Stimulated activated CD4-positive, alpha-beta T cell treated with anti-CD3 and anti-CD28 coated beads, TNF-alpha, amount 100 ng/mL, for 4 hours (primary cell): ENCODE results near the gene GPR4.

Experiments
- DNase-seq, 3 experiments: peaks; one replicate each; pipeline ENCODE4 v3.0.0-alpha.2; 2020; ENCODE audit warnings: low read depth in 3 of 3

GPR4 gene

GRCh38 chr19:45554481-45554880 lies 47.5 kb downstream of the GPR4 start:
- no peak for DNase-seq

- no peak for DNase-seq
Observed at GRCh38 chr19:45553464-45553863, 48.5 kb downstream of the GPR4 start.

DNA sequence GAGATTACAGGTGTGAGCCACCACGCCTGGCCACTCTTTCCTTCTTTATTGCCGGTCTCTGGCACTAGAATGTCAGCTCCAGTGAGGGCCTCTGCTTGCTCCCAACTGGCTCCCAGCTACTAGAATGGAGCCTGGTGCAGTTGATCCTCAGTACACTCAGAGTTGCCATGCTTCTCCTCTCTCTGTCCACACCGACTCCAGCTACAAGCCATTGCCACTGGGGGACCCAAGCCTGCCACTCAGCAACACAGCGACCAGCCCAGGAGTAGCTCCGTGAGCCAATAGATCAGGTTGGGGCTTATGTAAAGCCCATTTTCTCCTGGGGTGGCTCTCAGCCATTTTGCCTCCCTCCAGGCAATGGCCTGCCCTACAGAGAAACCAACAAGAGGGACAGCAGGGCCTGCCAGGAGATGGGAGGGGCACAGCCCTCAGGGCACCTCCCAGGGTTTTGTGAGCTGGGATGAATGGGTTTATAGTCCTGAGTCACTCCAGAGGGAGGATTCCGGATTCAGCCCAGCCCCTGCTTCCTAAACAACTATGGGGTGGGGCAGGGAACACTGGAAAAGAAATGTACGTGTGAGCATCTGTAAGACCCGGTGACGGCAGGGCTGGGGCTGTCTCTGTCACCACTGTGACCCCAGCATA lies 53.9 kb downstream of the GPR4 start:
- no peak for DNase-seq

DNA sequence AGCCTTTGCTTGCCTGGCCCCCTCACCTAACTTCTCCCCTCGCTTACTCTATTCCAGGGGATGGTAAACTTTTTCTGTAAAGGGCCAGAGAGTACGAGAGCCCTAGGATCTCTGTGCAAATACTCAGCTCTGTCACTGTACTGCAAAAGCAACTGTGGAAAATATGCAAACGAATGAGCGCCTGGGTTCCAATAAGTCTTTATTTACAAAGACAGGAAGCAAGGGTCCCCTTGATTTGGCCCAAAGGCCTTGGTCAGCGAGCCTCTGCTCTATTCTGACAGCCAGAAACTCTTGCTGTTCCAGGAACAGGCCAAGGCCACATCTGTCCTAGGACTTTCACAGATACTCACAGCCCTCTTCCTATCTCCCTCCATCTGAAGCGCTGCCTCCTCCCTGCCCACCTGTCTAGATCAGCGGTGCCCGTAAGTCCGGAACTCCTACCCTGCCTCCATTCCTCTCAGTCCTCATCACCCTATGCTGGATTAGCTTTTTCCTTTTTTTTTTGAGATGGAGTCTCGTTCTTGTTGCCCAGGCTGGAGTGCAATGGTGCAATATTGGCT lies 54.7 kb downstream of the GPR4 start:
- no peak for DNase-seq

DNA sequence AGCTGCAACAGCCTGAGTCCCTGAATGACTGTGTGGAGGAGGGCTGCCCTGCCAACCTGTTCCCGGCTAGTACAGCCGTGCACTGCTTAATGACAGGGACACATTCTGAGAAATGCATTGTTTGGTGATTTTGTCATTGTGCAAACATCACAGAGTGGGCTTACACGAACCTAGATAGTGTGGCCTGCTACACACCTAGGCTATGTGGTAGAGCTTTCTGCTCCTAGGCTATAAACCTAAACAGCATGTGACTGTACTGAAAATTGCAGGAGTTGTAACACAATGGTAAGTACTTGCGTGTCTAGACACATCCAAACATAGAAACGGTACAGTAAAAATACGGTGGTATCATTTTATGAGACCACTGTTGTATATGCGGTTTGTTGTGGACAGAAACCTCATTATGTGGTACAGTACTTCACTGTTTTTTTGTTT lies 59.8 kb downstream of the GPR4 start:
- no peak for DNase-seq
